ENCODE data around the gene FLT1.

FLT1 gene

GRCh38 chr13:28356561-28357021, 138.3 kb downstream of the FLT1 start:
- TF ChIP-seq CTCF (IDR thresholded peaks at IDR 0.05; ENCODE audit: low read depth, low read length) = no peak
- DNase-seq (ENCODE audit: extremely low read depth, low read depth) = no peak

- no peak for TF ChIP-seq CTCF (IDR thresholded peaks at IDR 0.05; ENCODE audit: low read depth, low read length)
- DNase-seq (ENCODE audit: extremely low read depth, low read depth) = no peak
Measured at GRCh38 chr13:28355822-28356371, 139.0 kb downstream of the FLT1 start.

GRCh38 chr13:28355046-28355821, 139.7 kb downstream of the FLT1 start:
- TF ChIP-seq CTCF (IDR thresholded peaks at IDR 0.05; ENCODE audit: low read depth, low read length) = no peak
- no peak for DNase-seq (ENCODE audit: extremely low read depth, low read depth)

GRCh38 chr13:28353679-28354078, 141.2 kb downstream of the FLT1 start:
- TF ChIP-seq CTCF (IDR thresholded peaks at IDR 0.05; ENCODE audit: low read depth, low read length) = no peak
- no peak for DNase-seq (ENCODE audit: extremely low read depth, low read depth)

GRCh38 chr13:28349907-28350654, 144.8 kb downstream of the FLT1 start:
- TF ChIP-seq CTCF (IDR thresholded peaks at IDR 0.05; ENCODE audit: low read depth, low read length) = no peak
- no peak for DNase-seq (ENCODE audit: extremely low read depth, low read depth)

GRCh38 chr13:28349371-28349770, 145.6 kb downstream of the FLT1 start:
- no peak for TF ChIP-seq CTCF (IDR thresholded peaks at IDR 0.05; ENCODE audit: low read depth, low read length)
- no peak for DNase-seq (ENCODE audit: extremely low read depth, low read depth)

Measured in AG09319 (cell line).